Measurements from ENCODE around the gene KDM1B. TPM values are rescaled to one million over a fixed set of nuclear protein-coding genes. Genes with fewer than 3 reads are reported as not detected.
A peak's percentile ranks its signal among the peaks of the same experiment; 100 is the strongest.

Gene KDM1B, protein sequence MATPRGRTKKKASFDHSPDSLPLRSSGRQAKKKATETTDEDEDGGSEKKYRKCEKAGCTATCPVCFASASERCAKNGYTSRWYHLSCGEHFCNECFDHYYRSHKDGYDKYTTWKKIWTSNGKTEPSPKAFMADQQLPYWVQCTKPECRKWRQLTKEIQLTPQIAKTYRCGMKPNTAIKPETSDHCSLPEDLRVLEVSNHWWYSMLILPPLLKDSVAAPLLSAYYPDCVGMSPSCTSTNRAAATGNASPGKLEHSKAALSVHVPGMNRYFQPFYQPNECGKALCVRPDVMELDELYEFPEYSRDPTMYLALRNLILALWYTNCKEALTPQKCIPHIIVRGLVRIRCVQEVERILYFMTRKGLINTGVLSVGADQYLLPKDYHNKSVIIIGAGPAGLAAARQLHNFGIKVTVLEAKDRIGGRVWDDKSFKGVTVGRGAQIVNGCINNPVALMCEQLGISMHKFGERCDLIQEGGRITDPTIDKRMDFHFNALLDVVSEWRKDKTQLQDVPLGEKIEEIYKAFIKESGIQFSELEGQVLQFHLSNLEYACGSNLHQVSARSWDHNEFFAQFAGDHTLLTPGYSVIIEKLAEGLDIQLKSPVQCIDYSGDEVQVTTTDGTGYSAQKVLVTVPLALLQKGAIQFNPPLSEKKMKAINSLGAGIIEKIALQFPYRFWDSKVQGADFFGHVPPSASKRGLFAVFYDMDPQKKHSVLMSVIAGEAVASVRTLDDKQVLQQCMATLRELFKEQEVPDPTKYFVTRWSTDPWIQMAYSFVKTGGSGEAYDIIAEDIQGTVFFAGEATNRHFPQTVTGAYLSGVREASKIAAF
- 10 to 100 TPM; 28.3 to 32.5 (median 29.6) TPM for total RNA-seq

GRCh38 chr6:18155150-18155863, at the start of gene KDM1B:
Gene KDM1B (plus strand): TSS chr6:18155422. CDS start chr6:18159896, 4,474 bp downstream.
- no peaks in the 10 kb centered on the region for H3K27me3 ChIP-seq
- TF ChIP-seq POLR2A (IDR thresholded peaks at IDR 0.05) = peak; percentile 65 to 70
- TF ChIP-seq CTCF (IDR thresholded peaks at IDR 0.05) = no peak
- no peak for TF ChIP-seq EP300 (IDR thresholded peaks at IDR 0.05)
- peak in 2 of 3 donors; percentile 11 to 19 for TF ChIP-seq POLR2AphosphoS5 (IDR thresholded peaks at IDR 0.05)
- peaks cover 22% of the 10 kb centered on the region for H3K4me1 ChIP-seq
- H3K36me3 ChIP-seq = no peaks in the 10 kb centered on the region
- peak; percentile 99 for DNase-seq (ENCODE audit: low spot score in 2 of 2)
- H3K4me3 ChIP-seq = peak within 1 kb of the TSS; percentile 99
- peak within 1 kb of the TSS; percentile 95 for H3K27ac ChIP-seq
- WGBS = 0% methylated on average over 11 of the region's 87 CpGs
- H3K9me3 ChIP-seq = no peaks in the 10 kb centered on the region

DNA sequence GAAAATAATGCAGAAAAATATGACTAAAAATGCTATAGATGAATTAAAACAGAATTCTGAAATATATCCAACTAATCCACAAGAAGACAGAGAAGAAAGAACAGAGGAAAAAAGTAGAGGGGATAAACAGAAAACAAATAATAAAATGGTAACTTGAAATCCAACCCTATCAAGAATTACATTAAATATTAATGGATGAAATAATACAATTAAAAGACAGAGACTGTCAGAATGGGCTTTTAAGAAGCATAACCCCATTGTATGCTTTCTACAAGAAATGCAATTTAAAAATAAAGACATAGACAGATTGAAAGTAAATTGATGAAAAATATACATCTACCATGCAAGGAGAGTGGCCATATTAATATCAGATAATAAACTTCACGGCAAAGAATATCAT, 48.2 kb upstream of the KDM1B start:
- no peak overlapping the region for H3K27ac ChIP-seq
- H3K4me3 ChIP-seq = no peak overlapping the region
- H3K9me3 ChIP-seq = no peaks in the 10 kb centered on the region
- TF ChIP-seq POLR2AphosphoS5 (IDR thresholded peaks at IDR 0.05) (no peak), POLR2A (IDR thresholded peaks at IDR 0.05) (no peak), CTCF (IDR thresholded peaks at IDR 0.05) (no peak)
- H3K36me3 ChIP-seq = no peaks in the 10 kb centered on the region
- peaks cover 1% of the 10 kb centered on the region for H3K4me1 ChIP-seq
- no peaks in the 10 kb centered on the region for H3K27me3 ChIP-seq
- no peak for DNase-seq (ENCODE audit: low spot score in 2 of 2)
- 100% methylated on average over 1 of the region's 1 CpG for WGBS

GRCh38 chr6:18110162-18110561, 45.1 kb upstream of the KDM1B start:
- Histone ChIP-seq H3K4me3 (no peak overlapping the region), H3K27ac (no peak overlapping the region), H3K36me3 (no peaks in the 10 kb centered on the region), H3K27me3 (no peaks in the 10 kb centered on the region), H3K9me3 (no peaks in the 10 kb centered on the region), H3K4me1 (no peaks in the 10 kb centered on the region)
- no peak for TF ChIP-seq POLR2AphosphoS5 (IDR thresholded peaks at IDR 0.05)
- no peak for TF ChIP-seq CTCF (IDR thresholded peaks at IDR 0.05)
- no peak for TF ChIP-seq POLR2A (IDR thresholded peaks at IDR 0.05)
- TF ChIP-seq EP300 (IDR thresholded peaks at IDR 0.05) = no peak
- DNase-seq (ENCODE audit: low spot score in 2 of 2) = no peak

GRCh38 chr6:18115356-18115755, 39.9 kb upstream of the KDM1B start:
- no peak for TF ChIP-seq POLR2AphosphoS5 (IDR thresholded peaks at IDR 0.05)
- DNase-seq (ENCODE audit: low spot score in 2 of 2) = no peak
- WGBS = 90% methylated on average over 2 of the region's 2 CpGs
- Histone ChIP-seq H3K9me3 (no peaks in the 10 kb centered on the region), H3K27me3 (no peaks in the 10 kb centered on the region), H3K4me1 (peaks cover 5% of the 10 kb centered on the region), H3K4me3 (no peak overlapping the region), H3K27ac (no peak overlapping the region), H3K36me3 (no peaks in the 10 kb centered on the region)

DNA sequence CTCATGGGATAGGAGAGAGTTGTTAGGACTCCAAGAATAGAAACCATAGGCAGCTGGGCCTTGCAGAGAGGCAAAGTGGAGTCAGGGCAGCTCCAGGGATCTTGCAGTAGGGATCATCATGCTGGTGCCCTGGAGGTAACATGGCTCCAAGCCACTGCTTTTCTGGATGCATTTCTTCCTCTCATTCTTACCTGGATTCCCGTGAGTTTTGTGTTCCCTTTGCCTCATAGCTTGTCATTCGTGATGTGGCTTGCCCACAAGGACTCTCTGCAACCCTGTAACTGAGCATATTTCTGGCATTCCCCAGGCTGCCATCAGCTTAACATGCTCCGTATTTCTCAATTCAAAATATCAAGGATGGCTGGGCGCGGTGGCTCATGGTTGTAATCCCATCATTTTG, 38.1 kb upstream of the KDM1B start:
- Histone ChIP-seq H3K27me3 (no peaks in the 10 kb centered on the region), H3K27ac (no peak overlapping the region), H3K4me1 (peaks cover 11% of the 10 kb centered on the region), H3K4me3 (no peak overlapping the region), H3K9me3 (no peaks in the 10 kb centered on the region), H3K36me3 (no peaks in the 10 kb centered on the region)
- no peak for DNase-seq (ENCODE audit: low spot score in 2 of 2)
- TF ChIP-seq POLR2AphosphoS5 (IDR thresholded peaks at IDR 0.05) (no peak), EP300 (IDR thresholded peaks at IDR 0.05) (no peak), CTCF (IDR thresholded peaks at IDR 0.05) (no peak), POLR2A (IDR thresholded peaks at IDR 0.05) (no peak)
- WGBS = 61% methylated on average over 5 of the region's 5 CpGs
